Neural cell (in vitro differentiated cells): ENCODE measurements around the gene ATF2. TPM values are rescaled to one million over a fixed set of nuclear protein-coding genes. Genes with fewer than 3 reads are reported as not detected.
A peak's percentile ranks its signal among the peaks of the same experiment; 100 is the strongest.

Experiments
- H2AFZ ChIP-seq: fragments of 200-600, 300-800 bp; sonication (generic), shearing (Covaris generic); 2 replicates; pipeline ENCODE4 v1.6.0; 2014; ENCODE audit warnings: low read depth, mild to moderate bottlenecking, antibody characterized with exemption, low read length, moderate library complexity
- H3F3A ChIP-seq: fragments of 200-600 bp; shearing (Covaris generic); 2 replicates; pipeline ENCODE4 v1.6.1; 2016; ENCODE audit warnings: mild to moderate bottlenecking, moderate library complexity, mixed read lengths, antibody characterized with exemption, low read length; ENCODE audit not compliant: insufficient read depth, poor library complexity, severe bottlenecking
- H3K27ac ChIP-seq: fragments of 200-600, 300-800 bp; sonication (generic), shearing (Covaris generic); 2 replicates; pipeline ENCODE4 v1.5.1; 2014; ENCODE audit warnings: mild to moderate bottlenecking, low read length, moderate library complexity
- H3K27me3 ChIP-seq: fragments of 300-800, 200-600 bp; sonication (generic), shearing (Covaris generic); 2 replicates; pipeline ENCODE4 v1.6.0; 2014; ENCODE audit warnings: mild to moderate bottlenecking, low read depth, low read length, moderate library complexity; ENCODE audit not compliant: insufficient read depth
- H3K36me3 ChIP-seq: fragments of 300-800, 200-600 bp; sonication (generic), shearing (Covaris generic); 2 replicates; pipeline ENCODE4 v1.5.1; 2014; ENCODE audit warnings: mild to moderate bottlenecking, antibody characterized with exemption, low read length, moderate library complexity; ENCODE audit not compliant: insufficient read depth
- H3K4me2 ChIP-seq: fragments of 300-800, 200-600 bp; sonication (generic), shearing (Covaris generic); 2 replicates; pipeline ENCODE4 v1.6.0; 2014; ENCODE audit warnings: mild to moderate bottlenecking, low read length
- H3K4me3 ChIP-seq: fragments of 300-800, 200-600 bp; sonication (generic), shearing (Covaris generic); 2 replicates; pipeline ENCODE4 v1.5.1; 2014; ENCODE audit warnings: mild to moderate bottlenecking, low read length, moderate library complexity
- H3K79me2 ChIP-seq: fragments of 200-600 bp; shearing (Covaris generic); replicated peaks from 2 replicates; pipeline ENCODE4 v1.6.0; 2014; ENCODE audit warnings: mild to moderate bottlenecking, low read length, moderate library complexity; ENCODE audit not compliant: insufficient read depth
- H3K9ac ChIP-seq: fragments of 300-800, 200-600 bp; sonication (generic), shearing (Covaris generic); 2 replicates; pipeline ENCODE4 v1.6.1; 2016; ENCODE audit warnings: mild to moderate bottlenecking, low read length, mixed read lengths
- H3K9me2 ChIP-seq: fragments of 200-600 bp; shearing (Covaris generic); 2 replicates; pipeline ENCODE4 v1.6.1; 2016; ENCODE audit warnings: mild to moderate bottlenecking, low read length, mixed read lengths; ENCODE audit not compliant: insufficient read depth
- H3K9me3 ChIP-seq: fragments of 200-600, 300-800 bp; sonication (generic), shearing (Covaris generic); 2 replicates; pipeline ENCODE4 v1.6.1; 2016; ENCODE audit warnings: mild to moderate bottlenecking, mixed run types, low read length, moderate library complexity, mixed read lengths
- H4K20me1 ChIP-seq: fragments of 200-600 bp; shearing (Covaris generic); 2 replicates; pipeline ENCODE4 v1.6.1; 2016; ENCODE audit warnings: mild to moderate bottlenecking, mixed run types; ENCODE audit not compliant: insufficient read depth
- EP300 ChIP-seq: fragments of 450-650 bp; conservative IDR thresholded peaks from 2 replicates; pipeline ENCODE4 v1.6.1; 2014; ENCODE audit warnings: antibody characterized with exemption, mild to moderate bottlenecking, moderate library complexity; ENCODE audit not compliant: poor library complexity, severe bottlenecking
- EZH2 ChIP-seq: fragments of 200-600, 300-800 bp; shearing (Covaris generic), sonication (generic); IDR thresholded peaks from 2 replicates; pipeline ENCODE4 v1.6.1; 2014; ENCODE audit warnings: antibody characterized with exemption, low read length, borderline replicate concordance, mild to moderate bottlenecking; ENCODE audit not compliant: insufficient read depth, poor library complexity, severe bottlenecking
- MXI1 ChIP-seq: fragments of 450-650 bp; conservative IDR thresholded peaks from 2 replicates; pipeline ENCODE4 v1.6.1; 2014; ENCODE audit warnings: antibody characterized with exemption, mild to moderate bottlenecking; ENCODE audit not compliant: poor library complexity, severe bottlenecking
- POLR2AphosphoS5 ChIP-seq: IDR thresholded peaks from 2 replicates; pipeline ENCODE4 v1.6.1; 2012
- RAD21 ChIP-seq: fragments of 450-650 bp; conservative IDR thresholded peaks from 2 replicates; pipeline ENCODE4 v1.6.1; 2014; ENCODE audit warnings: antibody characterized with exemption, mild to moderate bottlenecking, moderate library complexity
- SMC3 ChIP-seq: fragments of 450-650 bp; conservative IDR thresholded peaks from 2 replicates; pipeline ENCODE4 v1.6.1; 2014; ENCODE audit warnings: antibody characterized with exemption, mild to moderate bottlenecking, moderate library complexity; ENCODE audit not compliant: poor library complexity
- TAF1 ChIP-seq: IDR thresholded peaks from 2 replicates; pipeline ENCODE4 v1.6.1; 2012; ENCODE audit warnings: low read depth
- polyA plus RNA-seq: library from polyadenylated mRNA; depleted of rRNA; stranded (reverse); fragments of >200 nt; gene quantifications from 2 replicates; pipeline ENCODE4 v1.2.3, GENCODE V29; 2014
- TF ChIP-seq, protein P1 (sequence below): IDR thresholded peaks from 2 replicates; pipeline ENCODE4 v1.6.1; 2012; ENCODE audit warnings: borderline replicate concordance
- TF ChIP-seq, protein P2 (sequence below): fragments of 450-650 bp; IDR thresholded peaks from 2 replicates; pipeline ENCODE4 v1.5.1; 2014; ENCODE audit warnings: antibody characterized with exemption, mild to moderate bottlenecking, moderate library complexity; ENCODE audit not compliant: poor library complexity, severe bottlenecking

Gene ATF2
- polyA plus RNA-seq, 1 donor from 2014 or later, result 93.4 TPM

GRCh38 chr2:175183674-175184073 is 15.7 kb upstream of the ATF2 start:
- H3K9ac ChIP-seq, result no peak overlapping the region
- TF ChIP-seq MXI1 (no peak), EZH2 (no peak), POLR2AphosphoS5 (no peak), SMC3 (no peak), EP300 (no peak), RAD21 (no peak), TAF1 (no peak)
- TF ChIP-seq, protein P1, sequence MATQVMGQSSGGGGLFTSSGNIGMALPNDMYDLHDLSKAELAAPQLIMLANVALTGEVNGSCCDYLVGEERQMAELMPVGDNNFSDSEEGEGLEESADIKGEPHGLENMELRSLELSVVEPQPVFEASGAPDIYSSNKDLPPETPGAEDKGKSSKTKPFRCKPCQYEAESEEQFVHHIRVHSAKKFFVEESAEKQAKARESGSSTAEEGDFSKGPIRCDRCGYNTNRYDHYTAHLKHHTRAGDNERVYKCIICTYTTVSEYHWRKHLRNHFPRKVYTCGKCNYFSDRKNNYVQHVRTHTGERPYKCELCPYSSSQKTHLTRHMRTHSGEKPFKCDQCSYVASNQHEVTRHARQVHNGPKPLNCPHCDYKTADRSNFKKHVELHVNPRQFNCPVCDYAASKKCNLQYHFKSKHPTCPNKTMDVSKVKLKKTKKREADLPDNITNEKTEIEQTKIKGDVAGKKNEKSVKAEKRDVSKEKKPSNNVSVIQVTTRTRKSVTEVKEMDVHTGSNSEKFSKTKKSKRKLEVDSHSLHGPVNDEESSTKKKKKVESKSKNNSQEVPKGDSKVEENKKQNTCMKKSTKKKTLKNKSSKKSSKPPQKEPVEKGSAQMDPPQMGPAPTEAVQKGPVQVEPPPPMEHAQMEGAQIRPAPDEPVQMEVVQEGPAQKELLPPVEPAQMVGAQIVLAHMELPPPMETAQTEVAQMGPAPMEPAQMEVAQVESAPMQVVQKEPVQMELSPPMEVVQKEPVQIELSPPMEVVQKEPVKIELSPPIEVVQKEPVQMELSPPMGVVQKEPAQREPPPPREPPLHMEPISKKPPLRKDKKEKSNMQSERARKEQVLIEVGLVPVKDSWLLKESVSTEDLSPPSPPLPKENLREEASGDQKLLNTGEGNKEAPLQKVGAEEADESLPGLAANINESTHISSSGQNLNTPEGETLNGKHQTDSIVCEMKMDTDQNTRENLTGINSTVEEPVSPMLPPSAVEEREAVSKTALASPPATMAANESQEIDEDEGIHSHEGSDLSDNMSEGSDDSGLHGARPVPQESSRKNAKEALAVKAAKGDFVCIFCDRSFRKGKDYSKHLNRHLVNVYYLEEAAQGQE, result no peak
- TF ChIP-seq, protein P2, sequence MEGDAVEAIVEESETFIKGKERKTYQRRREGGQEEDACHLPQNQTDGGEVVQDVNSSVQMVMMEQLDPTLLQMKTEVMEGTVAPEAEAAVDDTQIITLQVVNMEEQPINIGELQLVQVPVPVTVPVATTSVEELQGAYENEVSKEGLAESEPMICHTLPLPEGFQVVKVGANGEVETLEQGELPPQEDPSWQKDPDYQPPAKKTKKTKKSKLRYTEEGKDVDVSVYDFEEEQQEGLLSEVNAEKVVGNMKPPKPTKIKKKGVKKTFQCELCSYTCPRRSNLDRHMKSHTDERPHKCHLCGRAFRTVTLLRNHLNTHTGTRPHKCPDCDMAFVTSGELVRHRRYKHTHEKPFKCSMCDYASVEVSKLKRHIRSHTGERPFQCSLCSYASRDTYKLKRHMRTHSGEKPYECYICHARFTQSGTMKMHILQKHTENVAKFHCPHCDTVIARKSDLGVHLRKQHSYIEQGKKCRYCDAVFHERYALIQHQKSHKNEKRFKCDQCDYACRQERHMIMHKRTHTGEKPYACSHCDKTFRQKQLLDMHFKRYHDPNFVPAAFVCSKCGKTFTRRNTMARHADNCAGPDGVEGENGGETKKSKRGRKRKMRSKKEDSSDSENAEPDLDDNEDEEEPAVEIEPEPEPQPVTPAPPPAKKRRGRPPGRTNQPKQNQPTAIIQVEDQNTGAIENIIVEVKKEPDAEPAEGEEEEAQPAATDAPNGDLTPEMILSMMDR, result no peak
- no peaks in the 10 kb centered on the region for H3K9me3 ChIP-seq
- H3K36me3 ChIP-seq, result peaks cover 5% of the 10 kb centered on the region
- no peaks in the 10 kb centered on the region for H4K20me1 ChIP-seq
- no peaks in the 10 kb centered on the region for H3F3A ChIP-seq
- H2AFZ ChIP-seq, result no peak overlapping the region
- no peak overlapping the region for H3K27ac ChIP-seq
- peaks cover 28% of the 10 kb centered on the region for H3K79me2 ChIP-seq
- H3K9me2 ChIP-seq, result no peaks in the 10 kb centered on the region
- no peak overlapping the region for H3K4me3 ChIP-seq
- H3K27me3 ChIP-seq, result no peaks in the 10 kb centered on the region
- H3K4me2 ChIP-seq, result no peak overlapping the region

- Histone ChIP-seq H3K36me3 (peaks cover 6% of the 10 kb centered on the region), H3K79me2 (peaks cover 28% of the 10 kb centered on the region), H3K4me2 (no peak overlapping the region), H3F3A (no peaks in the 10 kb centered on the region), H3K9ac (no peak overlapping the region), H3K9me2 (no peaks in the 10 kb centered on the region), H4K20me1 (no peaks in the 10 kb centered on the region), H2AFZ (peak overlapping the region; percentile 84), H3K4me3 (peak overlapping the region; percentile 90), H3K9me3 (no peaks in the 10 kb centered on the region), H3K27ac (peak overlapping the region; percentile 90), H3K27me3 (no peaks in the 10 kb centered on the region)
- TF ChIP-seq EZH2 (no peak), EP300 (no peak), SMC3 (no peak), RAD21 (no peak), POLR2AphosphoS5 (no peak), TAF1 (no peak), MXI1 (no peak)
- TF ChIP-seq, protein P1, result no peak
- TF ChIP-seq, protein P2, result no peak
These were observed 13.9 kb upstream of the ATF2 start for GRCh38 chr2:175181877-175182308.
